Measurements from ENCODE around the gene GRHL3. TPM values are rescaled to one million over a fixed set of nuclear protein-coding genes. Genes with fewer than 3 reads are reported as not detected.

The GRHL3 gene
- total RNA-seq, 4 donors from 2014 or later, result not detected

DNA sequence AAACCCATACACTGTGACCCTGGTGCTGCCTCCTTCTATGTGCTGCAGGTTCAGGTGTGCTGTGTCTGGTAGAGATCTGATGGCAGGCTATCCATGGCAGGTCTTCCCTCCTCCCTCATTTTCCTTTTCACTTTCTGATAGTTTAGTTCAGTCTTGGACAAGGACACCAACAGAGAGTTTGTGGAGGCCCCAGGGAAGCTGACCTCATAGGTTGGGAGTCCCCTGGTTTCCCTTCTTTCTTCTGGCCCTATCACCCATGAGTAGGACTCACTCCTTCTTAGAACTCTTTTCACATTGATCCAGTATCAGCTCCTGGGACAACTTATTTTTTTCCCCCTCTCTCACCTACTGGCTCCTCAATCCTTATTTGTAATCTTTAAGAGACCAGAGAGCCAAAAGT lies 8.3 kb downstream of the GRHL3 start:
- Histone ChIP-seq H3K9me3 (no peaks in the 10 kb centered on the region), H3K36me3 (no peaks in the 10 kb centered on the region), H3K4me3 (no peak overlapping the region), H3K27me3 (peaks cover 3% of the 10 kb centered on the region), H3K4me1 (peaks cover 0 to 4% (median under 1%) of the 10 kb centered on the region in 4 donors), H3K27ac (no peak overlapping the region)
- intact Hi-C loops (cut with DNase I; ENCODE audit: low total_unique reads), result no loop called here
- in situ Hi-C loops (cut with MboI; ENCODE audit: low pct_ligation_motif_present in 1 of 4, low pct_unique_long_range_greater_than_20kb in 1 of 4, low sequenced_read_pairs in 3 of 4), result no loop called here
- TF ChIP-seq POLR2AphosphoS5 (IDR thresholded peaks at IDR 0.05) (no peak), CTCF (IDR thresholded peaks at IDR 0.05) (no peak), EP300 (IDR thresholded peaks at IDR 0.05; ENCODE audit: low read depth) (no peak), POLR2A (IDR thresholded peaks at IDR 0.05) (no peak)
- DNase-seq, result no peak

GRCh38 chr1:24327891-24328290 lies 8.7 kb downstream of the GRHL3 start:
- no peak overlapping the region for H3K4me3 ChIP-seq
- no peaks in the 10 kb centered on the region for H3K27me3 ChIP-seq
- intact Hi-C loops (cut with DNase I; ENCODE audit: low total_unique reads), result no loop called here
- DNase-seq, result no peak
- H3K36me3 ChIP-seq, result no peaks in the 10 kb centered on the region
- WGBS, 2 donors (ENCODE audit: low coverage in 1 of 2), result 81% methylated on average over 2 of the region's 2 CpGs; no CpG with 5 or more reads in 1 of the 2 donors
- H3K4me1 ChIP-seq, result no peaks in the 10 kb centered on the region
- H3K9me3 ChIP-seq, result no peaks in the 10 kb centered on the region
- in situ Hi-C loops (cut with MboI; ENCODE audit: low pct_ligation_motif_present in 1 of 4, low pct_unique_long_range_greater_than_20kb in 1 of 4, low sequenced_read_pairs in 3 of 4), result no loop called here
- TF ChIP-seq EP300 (IDR thresholded peaks at IDR 0.05; ENCODE audit: low read depth), result no peak
- TF ChIP-seq POLR2A (IDR thresholded peaks at IDR 0.05), result no peak
- TF ChIP-seq POLR2AphosphoS5 (IDR thresholded peaks at IDR 0.05), result no peak
- TF ChIP-seq CTCF (IDR thresholded peaks at IDR 0.05), result no peak
- H3K27ac ChIP-seq, result no peak overlapping the region

DNA sequence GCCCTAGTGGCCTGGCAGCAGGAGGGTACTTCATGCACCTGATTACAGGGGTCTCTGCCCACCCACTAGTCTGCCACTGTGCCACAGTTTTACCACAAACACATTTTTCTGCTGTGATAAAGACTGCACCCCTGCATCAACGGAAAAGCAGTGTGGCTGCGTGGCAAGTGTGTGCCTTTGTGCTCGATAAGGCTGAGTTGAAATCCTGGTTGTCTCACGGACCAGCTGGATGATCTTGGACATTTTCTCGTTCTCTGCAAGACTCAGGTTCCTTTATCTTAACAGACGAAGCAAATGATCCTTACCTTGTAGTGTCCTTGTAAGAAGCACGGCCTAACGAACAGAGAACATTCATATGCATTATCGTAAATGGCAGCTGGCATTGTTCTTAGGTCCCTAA lies 10.2 kb downstream of the GRHL3 start:
- TF ChIP-seq POLR2A (IDR thresholded peaks at IDR 0.05) (no peak), CTCF (IDR thresholded peaks at IDR 0.05) (no peak), EP300 (IDR thresholded peaks at IDR 0.05; ENCODE audit: low read depth) (no peak), POLR2AphosphoS5 (IDR thresholded peaks at IDR 0.05) (no peak)
- H3K9me3 ChIP-seq, result no peaks in the 10 kb centered on the region
- no peaks in the 10 kb centered on the region for H3K27me3 ChIP-seq
- no peak overlapping the region for H3K4me3 ChIP-seq
- in situ Hi-C loops (cut with MboI; ENCODE audit: low pct_ligation_motif_present in 1 of 4, low pct_unique_long_range_greater_than_20kb in 1 of 4, low sequenced_read_pairs in 3 of 4) (no loop called here), intact Hi-C loops (cut with DNase I; ENCODE audit: low total_unique reads) (no loop called here)
- 94 to 95% methylated on average over 6 to 9 of the region's 9 CpGs for WGBS, 2 donors (ENCODE audit: low coverage in 1 of 2)
- H3K4me1 ChIP-seq, result no peaks in the 10 kb centered on the region
- H3K36me3 ChIP-seq, result no peaks in the 10 kb centered on the region
- DNase-seq, result no peak
- no peak overlapping the region for H3K27ac ChIP-seq

DNA sequence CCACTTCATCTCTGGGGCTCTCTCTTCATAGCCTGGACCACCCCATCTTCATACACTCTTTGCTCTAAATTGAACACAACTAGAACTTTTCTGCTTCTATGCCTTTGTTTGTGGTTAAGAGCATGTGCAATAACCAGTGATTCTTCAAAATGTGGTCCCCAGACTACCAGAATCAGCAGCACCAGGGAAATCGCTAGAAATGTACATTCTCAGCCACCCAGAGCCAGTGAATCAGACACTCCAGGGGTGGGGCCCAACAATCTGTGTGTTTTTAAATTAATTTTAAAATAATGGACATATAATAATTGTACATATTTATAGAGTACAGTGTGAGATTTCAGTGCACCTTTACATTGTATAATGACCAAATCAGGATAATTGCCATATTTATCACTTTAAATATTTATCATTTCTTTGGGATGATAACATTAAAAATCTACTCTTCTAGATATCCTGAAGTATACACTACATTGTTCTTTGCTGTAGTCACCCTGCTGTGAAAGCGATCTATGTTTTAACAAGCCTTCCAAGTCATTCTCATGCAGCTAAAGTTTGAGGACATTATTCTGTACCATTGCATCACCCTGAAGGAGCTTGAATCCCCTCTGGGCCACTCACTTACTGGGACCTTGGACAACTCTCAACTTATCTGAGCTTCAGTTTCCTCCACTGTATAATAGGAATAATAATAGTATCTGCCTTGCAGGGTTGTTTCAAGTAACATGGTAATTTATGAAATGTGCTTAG lies 10.8 kb downstream of the GRHL3 start:
- H3K4me1 ChIP-seq, result no peaks in the 10 kb centered on the region
- no peak overlapping the region for H3K4me3 ChIP-seq
- in situ Hi-C loops (cut with MboI; ENCODE audit: low pct_ligation_motif_present in 1 of 4, low pct_unique_long_range_greater_than_20kb in 1 of 4, low sequenced_read_pairs in 3 of 4), result no loop called here
- no peaks in the 10 kb centered on the region for H3K36me3 ChIP-seq
- no peak for DNase-seq
- TF ChIP-seq POLR2A (IDR thresholded peaks at IDR 0.05) (no peak), EP300 (IDR thresholded peaks at IDR 0.05; ENCODE audit: low read depth) (no peak), POLR2AphosphoS5 (IDR thresholded peaks at IDR 0.05) (no peak), CTCF (IDR thresholded peaks at IDR 0.05) (no peak)
- 92 to 99% methylated on average over 2 of the region's 2 CpGs for WGBS, 2 donors (ENCODE audit: low coverage in 1 of 2)
- intact Hi-C loops (cut with DNase I; ENCODE audit: low total_unique reads), result no loop called here
- H3K9me3 ChIP-seq, result no peaks in the 10 kb centered on the region
- no peak overlapping the region for H3K27ac ChIP-seq
- no peaks in the 10 kb centered on the region for H3K27me3 ChIP-seq

Data from transverse colon (tissue), 4 donors.